NCI-H1092 treated with DMSO at 0.1 percent for 48 hours (cell line): ENCODE data around the gene GYPC.
"Not testable (repeated sequence)": the region's sequence is repeated elsewhere in the genome, so short reads cannot be mapped to it uniquely, and the experiment has no call there.

ENCODE experiments used
- DNase-seq: peaks from one replicate; lab custom pipeline; 2025; lab: John Stamatoyannopoulos, UW

Gene GYPC

GRCh38 chr2:126671488-126671887, 15.5 kb downstream of the GYPC start:
- DNase-seq, result no peak

GRCh38 chr2:126672980-126673605, 17.1 kb downstream of the GYPC start:
- DNase-seq, result no peak

- no peak for DNase-seq
Measured at GRCh38 chr2:126674075-126674744, 18.3 kb downstream of the GYPC start.

GRCh38 chr2:126675637-126676036, 19.7 kb downstream of the GYPC start:
- DNase-seq, result no peak

GRCh38 chr2:126676221-126677175, 20.5 kb downstream of the GYPC start:
- DNase-seq, result no peak

- DNase-seq, result no peak
Measured at GRCh38 chr2:126677176-126677538, 21.2 kb downstream of the GYPC start.

- no peak for DNase-seq
Measured at GRCh38 chr2:126678269-126679065, 22.5 kb downstream of the GYPC start.

- DNase-seq, result no peak
Measured at GRCh38 chr2:126679094-126679713, 23.2 kb downstream of the GYPC start.

GRCh38 chr2:126681505-126681904, 25.5 kb downstream of the GYPC start:
- DNase-seq, result no peak

GRCh38 chr2:126685629-126686028, 29.7 kb downstream of the GYPC start:
- DNase-seq, result no peak

GRCh38 chr2:126686286-126686685, 30.3 kb downstream of the GYPC start:
- DNase-seq, result no peak

- no peak for DNase-seq
Measured at GRCh38 chr2:126686841-126687485, 31.0 kb downstream of the GYPC start.

- DNase-seq, result no peak
Measured at GRCh38 chr2:126687503-126687902, 31.5 kb downstream of the GYPC start.

- DNase-seq, result not testable (repeated sequence)
Measured at GRCh38 chr2:126688594-126688993, 32.6 kb downstream of the GYPC start.

- not testable (repeated sequence) for DNase-seq
Measured at GRCh38 chr2:126692241-126692640, 36.3 kb downstream of the GYPC start.

- not testable (repeated sequence) for DNase-seq
Measured at GRCh38 chr2:126692934-126693592, 37.1 kb downstream of the GYPC start.

GRCh38 chr2:126696644-126697520, 40.9 kb downstream of the GYPC start:
- no peak for DNase-seq

- DNase-seq, result no peak
Measured at GRCh38 chr2:126698376-126698775, 42.4 kb downstream of the GYPC start.

GRCh38 chr2:126699018-126699417, 43.1 kb downstream of the GYPC start:
- no peak for DNase-seq
